H1 (cell line): Measurements from ENCODE around the gene GADD45B. TPM values are rescaled to one million over a fixed set of nuclear protein-coding genes. Genes with fewer than 3 reads are reported as not detected.

Experiments used
- CTCF ChIA-PET: fragments of 300-600 bp; sonication (Branson Sonifier 250); formaldehyde crosslinking; loops from one replicate; lab custom pipeline; 2021; ENCODE audit not compliant: partially characterized antibody; lab: Charles Lee
- POLR2A ChIA-PET: fragments of 300-600 bp; sonication (Branson Sonifier 250); formaldehyde crosslinking; loops from one replicate; lab custom pipeline; 2021; ENCODE audit warnings: inconsistent platforms; ENCODE audit not compliant: partially characterized antibody; lab: Charles Lee
- DNase-seq, 2 experiments: peaks; one replicate each; pipeline versions ENCODE4 v3.0.0 to v3.0.0-alpha.2; 2010 to 2022; ENCODE audit warnings: low spot score in 2 of 2, low read depth in 1 of 2, mixed read lengths in 1 of 2
- FAIRE-seq: peaks from 2 replicates; lab custom pipeline; 2011; peaks lifted over from hg19 to GRCh38; lab: Jason Lieb, UNC
- H2AFZ ChIP-seq: 2 replicates; pipeline ENCODE4 v1.8.1; 2012; ENCODE audit warnings: low read length, inconsistent platforms
- H2AK5ac ChIP-seq: 2 replicates; pipeline ENCODE4 v1.6.1; 2013; ENCODE audit warnings: low read depth, low read length
- H2BK120ac ChIP-seq: replicated peaks from 2 replicates; pipeline ENCODE3; 2013; ENCODE audit warnings: low read depth, low read length, inconsistent platforms
- H2BK12ac ChIP-seq: 2 replicates; pipeline ENCODE4 v1.6.1; 2013; ENCODE audit warnings: low read depth, low read length
- H2BK15ac ChIP-seq: 2 replicates; pipeline ENCODE4 v1.6.1; 2013; ENCODE audit warnings: low read length
- H2BK20ac ChIP-seq: 2 replicates; pipeline ENCODE4 v1.6.1; 2013; ENCODE audit warnings: low read length
- H2BK5ac ChIP-seq: 2 replicates; pipeline ENCODE4 v1.6.1; 2013; ENCODE audit warnings: low read depth, low read length
- H3K14ac ChIP-seq: 2 replicates; pipeline ENCODE4 v1.6.1; 2013; ENCODE audit warnings: inconsistent platforms; ENCODE audit not compliant: insufficient read length
- H3K18ac ChIP-seq: 2 replicates; pipeline ENCODE4 v1.6.1; 2013; ENCODE audit warnings: low read length; ENCODE audit errors: extremely low read depth
- H3K23ac ChIP-seq: 2 replicates; pipeline ENCODE4 v1.6.1; 2013; ENCODE audit warnings: inconsistent platforms; ENCODE audit not compliant: insufficient read length
- H3K23me2 ChIP-seq: 2 replicates; pipeline ENCODE4 v1.6.1; 2013; ENCODE audit warnings: low read depth, low read length
- H3K27ac ChIP-seq: 2 replicates; pipeline ENCODE4 v1.6.1; 2011; ENCODE audit warnings: low read depth, low read length, inconsistent platforms
- H3K27me3 ChIP-seq, 4 experiments: replicated peaks in 1 of 4; 1 replicate in 1 of 4; 2 replicates in 3 of 4; pipeline versions ENCODE4 v1.6.1 to v1.8.1; 2011 to 2013; ENCODE audit warnings: low read length in 3 of 4, mild to moderate bottlenecking in 3 of 4, inconsistent platforms in 2 of 4, mixed read lengths in 2 of 4, moderate library complexity in 1 of 4; ENCODE audit not compliant: control insufficient read depth in 3 of 4, insufficient read depth in 3 of 4; ENCODE audit errors: extremely low read depth in 1 of 4
- H3K36me3 ChIP-seq, 4 experiments: 2 replicates each; pipeline versions ENCODE4 v1.6.1 to v1.8.1; 2011 to 2013; ENCODE audit warnings: mild to moderate bottlenecking in 4 of 4, low read length in 3 of 4, moderate library complexity in 2 of 4, control low read depth in 1 of 4, inconsistent platforms in 1 of 4; ENCODE audit not compliant: insufficient read depth in 4 of 4, control insufficient read depth in 2 of 4
- H3K4ac ChIP-seq: replicated peaks from 2 replicates; pipeline ENCODE3; 2013; ENCODE audit warnings: low read length, low read depth, mixed read lengths, inconsistent platforms; ENCODE audit not compliant: insufficient read length
- H3K4me1 ChIP-seq, 4 experiments: replicated peaks in 1 of 4; 1 replicate in 1 of 4; 2 replicates in 3 of 4; pipeline versions ENCODE4 v1.6.1 to v1.8.1; 2011 to 2013; ENCODE audit warnings: low read length in 3 of 4, inconsistent platforms in 2 of 4, mixed read lengths in 1 of 4; ENCODE audit not compliant: insufficient read depth in 4 of 4, control insufficient read depth in 3 of 4
- H3K4me2 ChIP-seq, 2 experiments: 2 replicates each; pipeline versions ENCODE4 v1.6.1 to v1.8.1; 2011 to 2013; ENCODE audit warnings: low read depth in 2 of 2, low read length in 2 of 2, control low read depth in 1 of 2, inconsistent platforms in 1 of 2, mild to moderate bottlenecking in 1 of 2; ENCODE audit not compliant: insufficient read depth in 1 of 2
- H3K4me3 ChIP-seq, 4 experiments: fragments of 200-600, 300-600 bp in 1 of 4; sonication (generic), shearing (Covaris generic), sonication (Bioruptor Twin) in 1 of 4; 2 replicates each; pipeline versions ENCODE4 v1.5.1 to v1.8.1; 2011 to 2016; ENCODE audit warnings: low read length in 4 of 4, low read depth in 3 of 4, control low read depth in 2 of 4, inconsistent platforms in 2 of 4, mild to moderate bottlenecking in 2 of 4, mixed read lengths in 1 of 4, moderate library complexity in 1 of 4; ENCODE audit not compliant: insufficient read depth in 2 of 4; ENCODE audit errors: extremely low read depth in 1 of 4
- H3K56ac ChIP-seq: replicated peaks from 2 replicates; pipeline ENCODE3; 2013; ENCODE audit warnings: low read depth, mild to moderate bottlenecking, mixed read lengths, low read length, inconsistent platforms; ENCODE audit not compliant: insufficient read length
- H3K79me1 ChIP-seq: 2 replicates; pipeline ENCODE4 v1.6.1; 2013; ENCODE audit warnings: low read depth, low read length, control low read depth
- H3K79me2 ChIP-seq, 2 experiments: 2 replicates each; pipeline versions ENCODE4 v1.6.1 to v1.8.1; 2012 to 2013; ENCODE audit warnings: low read length in 2 of 2, mild to moderate bottlenecking in 2 of 2, inconsistent platforms in 1 of 2; ENCODE audit not compliant: insufficient read depth in 2 of 2, control insufficient read depth in 1 of 2
- H3K9ac ChIP-seq, 4 experiments: replicated peaks in 1 of 4; 1 replicate in 1 of 4; 2 replicates in 3 of 4; pipeline versions ENCODE4 v1.6.1 to v1.8.1; 2011 to 2013; ENCODE audit warnings: low read depth in 3 of 4, low read length in 3 of 4, control low read depth in 2 of 4, mild to moderate bottlenecking in 2 of 4, moderate library complexity in 2 of 4, inconsistent platforms in 1 of 4; ENCODE audit errors: extremely low read depth in 1 of 4
- H3K9me3 ChIP-seq, 2 experiments: 2 replicates each; pipeline versions ENCODE4 v1.6.1 to v1.8.1; 2012 to 2013; ENCODE audit warnings: mild to moderate bottlenecking in 2 of 2, moderate library complexity in 2 of 2, control low read depth in 1 of 2, inconsistent platforms in 1 of 2, low read depth in 1 of 2, low read length in 1 of 2, mixed read lengths in 1 of 2; ENCODE audit not compliant: insufficient read depth in 2 of 2
- H4K20me1 ChIP-seq, 2 experiments: replicated peaks in 1 of 2; 2 replicates each; pipeline versions ENCODE3 to v1.8.1; 2011 to 2013; ENCODE audit warnings: inconsistent platforms in 2 of 2, low read length in 2 of 2, mild to moderate bottlenecking in 1 of 2; ENCODE audit not compliant: insufficient read depth in 2 of 2, control insufficient read depth in 1 of 2
- H4K5ac ChIP-seq: 2 replicates; pipeline ENCODE4 v1.6.1; 2013; ENCODE audit warnings: low read length, low read depth, mixed read lengths, inconsistent platforms; ENCODE audit not compliant: insufficient read length
- H4K8ac ChIP-seq: 2 replicates; pipeline ENCODE4 v1.8.0; 2013; ENCODE audit warnings: mild to moderate bottlenecking, moderate library complexity, low read length, inconsistent platforms; ENCODE audit not compliant: insufficient read depth; ENCODE audit errors: extremely low read depth
- H4K91ac ChIP-seq: replicated peaks from 2 replicates; pipeline ENCODE3; 2013; ENCODE audit warnings: low read length, mixed read lengths, inconsistent platforms; ENCODE audit not compliant: insufficient read length
- BCL11A ChIP-seq, 2 experiments: IDR thresholded peaks; one replicate each; pipeline ENCODE4 v1.6.1; 2011; ENCODE audit warnings: low read depth in 2 of 2, low read length in 2 of 2, mild to moderate bottlenecking in 2 of 2
- EZH2 ChIP-seq: fragments of 200-600 bp; sonication (generic); IDR thresholded peaks from 2 replicates; pipeline ENCODE4 v1.7.1; 2012; ENCODE audit warnings: low read depth, mild to moderate bottlenecking, moderate library complexity, low read length, inconsistent platforms; ENCODE audit not compliant: severe bottlenecking
- FOSL1 ChIP-seq: IDR thresholded peaks from 2 replicates; pipeline ENCODE4 v1.6.1; 2011; ENCODE audit warnings: mild to moderate bottlenecking, low read depth, low read length, moderate library complexity; ENCODE audit not compliant: insufficient read depth
- GABPA ChIP-seq: IDR thresholded peaks from 2 replicates; pipeline ENCODE4 v1.6.1; 2011; ENCODE audit warnings: mild to moderate bottlenecking, low read length, moderate library complexity, borderline replicate concordance; ENCODE audit not compliant: insufficient read depth
- JUND ChIP-seq: IDR thresholded peaks from 2 replicates; pipeline ENCODE4 v1.6.1; 2011; ENCODE audit warnings: mild to moderate bottlenecking, improper control_type of control experiment, low read length
- KDM4A ChIP-seq: IDR thresholded peaks from one replicate; pipeline ENCODE4 v1.7.1; 2012; ENCODE audit warnings: low read depth, mild to moderate bottlenecking, moderate library complexity, low read length, inconsistent platforms; ENCODE audit not compliant: severe bottlenecking
- POLR2A ChIP-seq, 2 experiments: IDR thresholded peaks; 1 replicate in 1 of 2; 2 replicates in 1 of 2; pipeline ENCODE4 v1.6.1; 2011; ENCODE audit warnings: low read depth in 2 of 2, low read length in 2 of 2, mild to moderate bottlenecking in 2 of 2; ENCODE audit errors: control extremely low read depth in 1 of 2
- RBBP5 ChIP-seq: IDR thresholded peaks from 2 replicates; pipeline ENCODE4 v1.7.1; 2012; ENCODE audit warnings: low read depth, mild to moderate bottlenecking, inconsistent platforms, low read length, moderate library complexity, borderline replicate concordance
- RFX5 ChIP-seq: IDR thresholded peaks from 2 replicates; pipeline ENCODE4 v1.6.1; 2011; ENCODE audit warnings: low read depth, low read length, improper control_type of control experiment, borderline replicate concordance
- RXRA ChIP-seq: IDR thresholded peaks from 2 replicates; pipeline ENCODE4 v1.6.1; 2011; ENCODE audit warnings: low read depth, mild to moderate bottlenecking, low read length, moderate library complexity; ENCODE audit not compliant: insufficient read depth
- SUZ12 ChIP-seq: fragments of 200-600 bp; sonication (generic); IDR thresholded peaks from 2 replicates; pipeline ENCODE4 v1.6.1; 2012; ENCODE audit warnings: mild to moderate bottlenecking, inconsistent platforms, low read length, moderate library complexity, mixed read lengths
- WGBS, 2 experiments: shearing (Covaris generic) in 1 of 2; methylation state at CpG; one replicate each; pipeline versions ENCODE4 v1.1.6 to v1.1.7; 2013 to 2015; ENCODE audit warnings: low lambda C conversion rate in 2 of 2, mixed read lengths in 2 of 2, inconsistent platforms in 1 of 2, low coverage in 1 of 2, missing lambda C conversion rate in 1 of 2; ENCODE audit not compliant: insufficient replicate concordance in 2 of 2, insufficient coverage in 1 of 2, insufficient read length in 1 of 2; ENCODE audit errors: extremely low coverage in 1 of 2, missing lambda C conversion rate in 1 of 2; 5-methylcytosine and 5-hydroxymethylcytosine counted together
- polyA plus RNA-seq, 7 experiments: library from polyadenylated mRNA; depleted of rRNA in 3 of 7; stranded (reverse) in 5 of 7; unstranded in 2 of 7; fragments of >200 nt in 5 of 7; fragments of 200-250 nt in 2 of 7; gene quantifications; 1 replicate in 5 of 7; 2 replicates in 1 of 7; 4 replicates in 1 of 7; pipeline versions ENCODE4 v1.2.1 to v1.2.3, GENCODE V29; 2011 to 2013; ENCODE audit warnings: missing spikeins in 2 of 7, mixed read lengths in 2 of 7
- total RNA-seq: library from RNA; stranded (reverse); fragmentation: NEBNext Ultra II Directional; extraction: Animal tissue kit (Norgen Biotek cat#: 25700); gene quantifications from 2 replicates; pipeline ENCODE4 v1.2.1, GENCODE V29; 2021

Gene GADD45B
- total and polyA plus RNA-seq, 2 of the 8 experiments (the other 6 are each of a cell fraction or from before 2014, with no cell fraction given), result 7.4 to 11.4 TPM

DNA sequence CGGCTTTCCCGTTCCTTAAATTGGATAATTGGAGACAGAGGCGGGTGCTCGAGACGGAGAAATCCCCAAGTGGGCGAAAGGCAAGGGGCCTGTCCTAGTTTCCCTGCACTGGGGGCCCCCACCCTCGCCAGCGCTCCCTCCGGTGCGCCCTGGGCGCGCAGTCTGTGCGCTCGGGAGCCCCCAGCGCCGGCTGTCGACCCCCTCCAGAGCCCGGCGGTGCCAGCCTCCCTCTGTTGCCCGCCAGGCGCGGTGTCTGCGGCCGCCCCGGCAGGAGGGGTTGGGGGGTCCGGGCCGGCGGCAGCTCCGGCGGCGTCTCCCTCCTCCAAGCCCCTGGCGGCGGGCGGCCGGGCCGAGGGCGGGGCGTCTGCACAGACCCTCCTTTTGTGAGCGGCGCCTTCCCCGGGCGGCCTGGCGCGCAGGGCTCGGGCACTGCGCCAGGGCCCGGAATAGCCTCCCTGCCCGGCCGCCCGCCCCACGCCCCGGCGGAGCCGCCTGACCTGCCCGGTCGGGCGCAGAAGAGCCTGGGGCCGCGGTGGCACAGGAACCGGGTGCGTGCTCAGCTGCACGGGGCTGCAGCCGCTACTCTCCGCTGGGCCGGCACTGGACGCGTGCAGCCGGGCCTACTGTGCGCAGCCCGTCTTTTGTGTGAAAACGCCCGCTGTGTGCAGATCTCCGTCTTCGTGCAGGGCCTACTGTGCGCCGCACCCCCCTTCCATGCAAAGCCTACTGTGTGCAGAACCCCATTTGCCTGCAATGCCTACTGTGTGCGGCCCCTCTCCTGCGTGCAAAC, 13.2 kb downstream of the GADD45B start:
- Histone ChIP-seq H3K9ac (no peak overlapping the region), H4K5ac (no peak overlapping the region), H3K79me1 (no peaks in the 10 kb centered on the region), H4K20me1 (peaks cover 2 to 3% of the 10 kb centered on the region in 2 experiments), H3K4me2 (peak overlapping the region; percentile 59 to 77), H3K36me3 (no peaks in the 10 kb centered on the region), H2AFZ (no peak overlapping the region), H3K23ac (no peak overlapping the region), H2BK15ac (0 out of 2 replicates have a peak overlapping the region, but pooled peaks have one; percentile 72), H2BK5ac (0 out of 2 replicates have a peak overlapping the region, but pooled peaks have one; percentile 8), H2BK12ac (peak overlapping the region; percentile 98; the same call in 1 of the 2 replicates), H3K56ac (no peak overlapping the region), H2AK5ac (0 out of 2 replicates have a peak overlapping the region, but pooled peaks have one; percentile 11), H3K23me2 (peaks cover 12% of the 10 kb centered on the region; the same call in 1 of the 2 replicates), H3K79me2 (no peaks in the 10 kb centered on the region), H3K4ac (no peak overlapping the region), H4K8ac (no peak overlapping the region), H3K9me3 (no peaks in the 10 kb centered on the region), H2BK120ac (no peak overlapping the region), H3K4me3 (peak overlapping the region; percentile 19 to 61 (median 30)), H3K27me3 (peaks cover 15 to 49% (median 34%) of the 10 kb centered on the region in 4 experiments), H3K14ac (no peak overlapping the region), H3K27ac (no peak overlapping the region), H3K18ac (peak overlapping the region; percentile 7), H2BK20ac (peak overlapping the region; percentile 15; the same call in 1 of the 2 replicates), H3K4me1 (peaks cover 0 to 10% (median 6%) of the 10 kb centered on the region in 4 experiments; a peak in 6 of 7 replicates), H4K91ac (peak overlapping the region; percentile 65)
- WGBS, 2 experiments, result 13% methylated on average over 65 of the region's 78 CpGs; no CpG with 5 or more reads in 1 of the 2 experiments
- CTCF ChIA-PET, result interaction anchor here (0.6 kb wide), 2 partner anchors 66 to 636 kb away, joined by 3 read pairs; no protein-coding TSS in a partner anchor
- POLR2A ChIA-PET, result interaction anchor here (1.0 to 16.3 kb wide), 3 partner anchors 8 to 41 kb away, joined by 4 to 216 read pairs (median 5); partner anchors contain the start of gene GADD45B
- FAIRE-seq (no peak), DNase-seq (peak in 1 of 2 experiments; percentile 74)
- TF ChIP-seq JUND, result no peak
- TF ChIP-seq RFX5, result no peak
- no peak for TF ChIP-seq POLR2A (IDR thresholded peaks at IDR 0.05; ENCODE audit: control extremely low read depth in 1 of 2, low read depth in 2 of 2, low read length in 2 of 2)
- peak; percentile 86 for TF ChIP-seq KDM4A
- peak; percentile 56 for TF ChIP-seq SUZ12
- TF ChIP-seq FOSL1, result no peak
- no peak for TF ChIP-seq BCL11A (IDR thresholded peaks at IDR 0.05; ENCODE audit: low read depth in 2 of 2, low read length in 2 of 2)
- TF ChIP-seq GABPA, result peak; percentile 56; the same call in 1 of the 2 replicates
- 0 out of 2 replicates have a peak, but pooled peaks have one; percentile 22 for TF ChIP-seq RBBP5
- TF ChIP-seq RXRA, result no peak
- peak; percentile 60 for TF ChIP-seq EZH2
